T-helper 2 cell treated with Interferon-gamma antibody and Interleukin-4, amounts not matched to agents 5 μg/mL and 100 μg/mL, for 36 hours (primary cell): ENCODE measurements around the gene CREG1.

Experiments
- DNase-seq: peaks from one replicate; pipeline ENCODE4 v3.0.0; 2021; ENCODE audit warnings: low spot score
- H3K27ac Mint-ChIP-seq: one replicate; pipeline ENCODE4 v1.8.0; 2021; ENCODE audit warnings: mild to moderate bottlenecking, mixed read lengths
- H3K27me3 Mint-ChIP-seq: one replicate; pipeline ENCODE4 v1.8.0; 2021; ENCODE audit warnings: low read depth, mixed read lengths
- H3K36me3 Mint-ChIP-seq: one replicate; pipeline ENCODE4 v1.8.0; 2021; ENCODE audit warnings: low read depth, mixed read lengths
- H3K4me1 Mint-ChIP-seq: one replicate; pipeline ENCODE4 v1.8.0; 2021; ENCODE audit warnings: low read depth, mixed read lengths
- H3K4me3 Mint-ChIP-seq: one replicate; pipeline ENCODE4 v1.8.0; 2022; ENCODE audit warnings: mild to moderate bottlenecking, moderate library complexity, mixed read lengths
- H3K9me3 Mint-ChIP-seq: one replicate; pipeline ENCODE4 v1.8.0; 2021; ENCODE audit warnings: mixed read lengths

The CREG1 gene

GRCh38 chr1:167515461-167515860, 38.1 kb downstream of the CREG1 start:
- H3K27me3 Mint-ChIP-seq, result no peaks in the 10 kb centered on the region
- H3K4me1 Mint-ChIP-seq, result peaks cover 60% of the 10 kb centered on the region
- peaks cover 68% of the 10 kb centered on the region for H3K36me3 Mint-ChIP-seq
- H3K27ac Mint-ChIP-seq, result peak overlapping the region; percentile 94
- H3K9me3 Mint-ChIP-seq, result no peaks in the 10 kb centered on the region
- DNase-seq, result no peak
- H3K4me3 Mint-ChIP-seq, result peak overlapping the region; percentile 93

DNA sequence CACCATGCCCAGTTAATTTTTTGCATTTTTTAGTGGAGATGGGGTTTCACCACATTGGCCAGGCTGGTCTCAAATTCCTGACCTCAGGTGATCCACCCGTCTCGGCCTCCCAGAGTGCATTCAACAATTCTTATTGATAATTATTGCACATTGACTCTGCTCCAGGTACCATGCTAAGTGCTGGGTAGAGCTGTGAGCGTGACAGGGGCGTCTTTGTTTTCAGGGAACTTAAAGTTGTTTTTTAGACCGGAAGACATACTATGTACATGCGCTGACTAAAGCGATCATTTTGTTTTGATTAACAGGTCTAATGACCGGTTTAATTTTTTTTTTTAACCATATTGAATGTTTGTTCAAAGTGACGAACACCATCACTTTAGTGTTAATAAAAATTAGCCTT, 39.3 kb downstream of the CREG1 start:
- no peak for DNase-seq
- Mint-ChIP-seq H3K4me3 (peak overlapping the region; percentile 93), H3K4me1 (peaks cover 72% of the 10 kb centered on the region), H3K36me3 (peaks cover 79% of the 10 kb centered on the region), H3K27me3 (no peaks in the 10 kb centered on the region), H3K9me3 (no peaks in the 10 kb centered on the region), H3K27ac (peak overlapping the region; percentile 68)

GRCh38 chr1:167512046-167512654, 41.4 kb downstream of the CREG1 start:
- Mint-ChIP-seq H3K36me3 (peaks cover 86% of the 10 kb centered on the region), H3K9me3 (no peaks in the 10 kb centered on the region), H3K27me3 (no peaks in the 10 kb centered on the region), H3K27ac (peak overlapping the region; percentile 55), H3K4me3 (peak overlapping the region; percentile 84), H3K4me1 (peaks cover 66% of the 10 kb centered on the region)
- no peak for DNase-seq

DNA sequence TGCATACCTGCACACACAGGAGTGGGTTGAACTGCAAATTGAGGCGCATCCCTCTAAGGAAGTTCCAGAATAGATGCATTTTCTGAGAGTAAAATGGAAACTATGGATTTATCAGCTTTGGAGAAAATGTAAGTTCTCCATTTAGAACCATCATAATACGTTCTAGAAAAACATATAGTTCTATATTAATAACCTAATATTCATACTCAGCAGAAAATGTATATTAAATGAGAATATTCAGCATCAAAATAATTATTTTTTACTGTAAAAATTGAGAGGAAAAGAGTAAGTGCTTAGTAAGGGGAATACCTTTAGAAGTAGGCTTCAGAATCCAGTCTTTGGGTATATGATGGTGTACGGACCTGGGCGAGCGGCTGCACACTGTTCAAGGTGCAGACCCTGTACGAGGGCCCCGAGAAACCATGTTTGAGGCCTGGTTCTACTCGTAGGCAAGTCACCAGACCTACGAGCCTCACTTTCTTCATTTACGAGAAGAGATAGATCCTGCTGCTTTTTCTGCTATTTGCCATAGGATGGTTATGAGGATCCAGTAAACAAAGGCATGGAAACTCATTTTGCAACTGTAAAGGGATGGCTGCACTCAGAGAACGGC, 42.1 kb downstream of the CREG1 start:
- Mint-ChIP-seq H3K4me1 (peaks cover 62% of the 10 kb centered on the region), H3K27me3 (no peaks in the 10 kb centered on the region), H3K9me3 (no peaks in the 10 kb centered on the region), H3K36me3 (peaks cover 83% of the 10 kb centered on the region), H3K4me3 (peak overlapping the region; percentile 84), H3K27ac (no peak overlapping the region)
- no peak for DNase-seq

GRCh38 chr1:167510881-167511280, 42.7 kb downstream of the CREG1 start:
- H3K4me3 Mint-ChIP-seq, result peak overlapping the region; percentile 50
- no peak for DNase-seq
- H3K4me1 Mint-ChIP-seq, result peaks cover 59% of the 10 kb centered on the region

DNA sequence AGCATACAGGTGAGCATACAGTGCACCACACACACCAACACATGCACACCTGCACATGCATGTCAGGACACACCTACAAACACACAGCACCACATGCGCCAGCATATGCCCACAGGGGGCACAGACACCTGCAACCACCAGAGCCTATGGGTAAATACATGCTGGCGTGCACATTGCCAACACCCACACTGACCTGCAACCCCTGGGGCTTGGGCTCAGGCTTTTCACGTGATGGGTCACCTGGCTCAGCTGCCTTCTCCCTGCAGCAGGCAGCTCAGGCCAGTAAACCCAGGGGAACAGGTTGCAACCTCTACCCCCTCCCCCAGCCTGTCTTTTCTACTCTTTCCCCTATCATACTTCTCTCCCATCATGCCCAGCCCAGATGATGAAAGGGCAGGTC, 43.3 kb downstream of the CREG1 start:
- DNase-seq, result no peak
- peak overlapping the region; percentile 50 for H3K4me3 Mint-ChIP-seq
- H3K36me3 Mint-ChIP-seq, result peaks cover 76% of the 10 kb centered on the region
- H3K27ac Mint-ChIP-seq, result no peak overlapping the region
- H3K9me3 Mint-ChIP-seq, result no peaks in the 10 kb centered on the region
- no peaks in the 10 kb centered on the region for H3K27me3 Mint-ChIP-seq
- peaks cover 57% of the 10 kb centered on the region for H3K4me1 Mint-ChIP-seq

More at GRCh38 chr1:167510881-167511280, 42.7 kb downstream of the CREG1 start:
- peaks cover 80% of the 10 kb centered on the region for H3K36me3 Mint-ChIP-seq
- H3K9me3 Mint-ChIP-seq, result no peaks in the 10 kb centered on the region
- no peak overlapping the region for H3K27ac Mint-ChIP-seq
- H3K27me3 Mint-ChIP-seq, result no peaks in the 10 kb centered on the region

DNA sequence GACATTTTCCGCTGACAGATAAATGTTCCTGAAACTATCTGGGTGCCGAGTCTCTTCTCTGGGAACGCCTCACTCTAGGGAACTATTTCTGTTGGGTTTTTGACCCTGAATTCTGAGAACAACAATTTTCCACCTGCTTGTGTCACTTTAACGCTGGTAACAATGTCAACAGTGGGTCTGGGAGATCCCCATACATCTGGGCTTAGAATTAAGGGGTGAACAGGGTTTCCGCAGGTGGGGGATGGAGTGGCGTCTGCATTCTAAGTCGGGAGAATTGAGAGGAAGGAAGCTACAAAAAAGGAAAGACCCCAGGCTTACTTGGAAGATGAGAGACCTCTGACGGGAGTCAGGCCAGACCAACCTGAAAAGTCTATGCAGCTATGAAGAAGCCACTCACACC, 44.0 kb downstream of the CREG1 start:
- H3K27ac Mint-ChIP-seq, result no peak overlapping the region
- H3K36me3 Mint-ChIP-seq, result peaks cover 75% of the 10 kb centered on the region
- no peak for DNase-seq
- no peaks in the 10 kb centered on the region for H3K9me3 Mint-ChIP-seq
- H3K4me3 Mint-ChIP-seq, result peak overlapping the region; percentile 11
- H3K4me1 Mint-ChIP-seq, result peaks cover 58% of the 10 kb centered on the region
- no peaks in the 10 kb centered on the region for H3K27me3 Mint-ChIP-seq

GRCh38 chr1:167507719-167508118, 45.8 kb downstream of the CREG1 start:
- no peaks in the 10 kb centered on the region for H3K27me3 Mint-ChIP-seq

GRCh38 chr1:167504467-167504827, 49.1 kb downstream of the CREG1 start:
- Mint-ChIP-seq H3K36me3 (peaks cover 72% of the 10 kb centered on the region), H3K4me3 (no peak overlapping the region), H3K27me3 (no peaks in the 10 kb centered on the region), H3K9me3 (no peaks in the 10 kb centered on the region), H3K4me1 (peaks cover 58% of the 10 kb centered on the region), H3K27ac (no peak overlapping the region)
- no peak for DNase-seq

More at GRCh38 chr1:167507719-167508118, 45.8 kb downstream of the CREG1 start:
- DNase-seq, result no peak
- H3K4me1 Mint-ChIP-seq, result peaks cover 59% of the 10 kb centered on the region
- peaks cover 76% of the 10 kb centered on the region for H3K36me3 Mint-ChIP-seq
- no peak overlapping the region for H3K4me3 Mint-ChIP-seq
- H3K9me3 Mint-ChIP-seq, result no peaks in the 10 kb centered on the region
- no peak overlapping the region for H3K27ac Mint-ChIP-seq

DNA sequence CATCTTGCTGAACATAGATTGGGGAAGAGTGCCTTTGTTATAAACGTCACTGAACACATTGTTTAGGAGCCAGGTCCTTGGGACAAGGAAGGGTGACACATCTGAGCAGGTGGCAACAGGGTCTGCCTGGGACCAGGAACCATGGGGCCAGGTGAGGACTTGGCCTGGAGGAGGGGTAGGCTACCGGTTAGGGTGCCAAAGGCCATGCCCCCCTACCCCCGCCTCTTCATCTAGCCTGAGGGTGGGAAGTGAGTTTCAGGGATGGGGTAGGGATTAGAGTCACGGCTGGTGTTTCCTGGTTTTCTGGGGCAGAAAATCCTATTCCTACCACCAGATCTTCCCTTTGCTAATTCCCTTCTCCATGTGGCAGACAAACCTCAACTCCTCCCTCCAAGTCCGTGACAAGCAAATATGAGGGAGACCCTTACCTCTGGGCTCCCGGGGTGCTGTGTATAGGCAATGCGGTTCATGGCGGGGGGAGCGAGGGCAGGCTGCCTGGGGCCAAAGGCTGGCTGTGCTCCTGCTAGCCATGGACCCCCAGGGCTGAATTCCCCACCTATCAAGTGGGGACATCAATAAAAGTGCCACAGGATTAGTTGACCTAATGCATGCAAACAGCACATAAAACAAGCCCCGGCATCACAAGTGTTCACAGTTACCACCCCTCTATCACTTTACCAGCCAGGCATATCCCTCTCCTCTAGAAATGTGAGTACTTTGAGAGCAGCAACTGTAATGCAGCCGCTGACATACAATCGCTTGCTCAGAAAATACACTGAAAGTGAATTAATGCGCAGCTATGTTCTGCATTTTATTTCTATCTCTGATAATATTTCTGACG, 49.7 kb downstream of the CREG1 start:
- H3K27ac Mint-ChIP-seq, result no peak overlapping the region
- H3K27me3 Mint-ChIP-seq, result no peaks in the 10 kb centered on the region
- H3K4me3 Mint-ChIP-seq, result peak overlapping the region; percentile 45
- DNase-seq, result no peak
- no peaks in the 10 kb centered on the region for H3K9me3 Mint-ChIP-seq
- H3K36me3 Mint-ChIP-seq, result peaks cover 75% of the 10 kb centered on the region
- peaks cover 59% of the 10 kb centered on the region for H3K4me1 Mint-ChIP-seq

DNA sequence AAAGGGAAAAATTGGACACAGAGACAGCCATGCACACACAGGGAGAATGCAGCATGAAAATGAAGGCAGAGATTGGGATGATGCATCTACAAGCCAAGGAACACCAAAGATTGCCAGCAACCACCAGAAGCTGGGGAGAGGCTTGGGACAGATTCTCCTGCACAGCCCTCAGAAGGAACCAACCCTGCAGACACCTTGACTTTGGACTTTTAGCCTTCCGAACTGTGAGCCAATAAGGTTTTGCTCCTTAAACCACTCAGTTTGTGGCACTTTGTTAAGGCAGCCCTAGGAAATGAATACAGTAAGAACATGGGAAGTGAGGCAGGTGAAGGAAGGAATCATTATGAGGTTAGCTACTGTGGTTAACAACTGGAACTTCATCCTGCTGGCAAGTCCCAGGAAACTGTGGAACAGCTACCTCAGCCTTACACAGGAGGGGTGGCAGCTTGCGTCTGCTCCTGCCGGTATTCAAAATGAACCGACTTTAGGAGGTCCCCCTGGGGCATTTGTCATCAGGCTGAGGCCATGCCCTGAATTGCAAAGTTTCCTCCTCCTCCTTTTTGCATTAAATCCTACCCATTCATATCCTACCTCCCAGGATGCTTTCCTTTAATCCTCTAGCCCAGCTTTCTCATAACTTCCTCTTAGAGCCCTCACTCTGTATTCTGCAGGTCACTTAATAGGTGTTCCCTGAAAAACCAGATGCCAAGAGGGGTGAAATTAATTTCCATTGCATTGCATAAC, 50.7 kb downstream of the CREG1 start:
- Mint-ChIP-seq H3K4me1 (peaks cover 67% of the 10 kb centered on the region), H3K4me3 (peak overlapping the region; percentile 72), H3K9me3 (no peaks in the 10 kb centered on the region), H3K36me3 (peaks cover 77% of the 10 kb centered on the region), H3K27ac (no peak overlapping the region), H3K27me3 (no peaks in the 10 kb centered on the region)
- DNase-seq, result no peak

GRCh38 chr1:167502192-167502551, 51.4 kb downstream of the CREG1 start:
- DNase-seq, result no peak
- Mint-ChIP-seq H3K36me3 (peaks cover 76% of the 10 kb centered on the region), H3K4me1 (peaks cover 73% of the 10 kb centered on the region), H3K4me3 (peak overlapping the region; percentile 72), H3K27ac (peak overlapping the region; percentile 73), H3K27me3 (no peaks in the 10 kb centered on the region), H3K9me3 (no peaks in the 10 kb centered on the region)

DNA sequence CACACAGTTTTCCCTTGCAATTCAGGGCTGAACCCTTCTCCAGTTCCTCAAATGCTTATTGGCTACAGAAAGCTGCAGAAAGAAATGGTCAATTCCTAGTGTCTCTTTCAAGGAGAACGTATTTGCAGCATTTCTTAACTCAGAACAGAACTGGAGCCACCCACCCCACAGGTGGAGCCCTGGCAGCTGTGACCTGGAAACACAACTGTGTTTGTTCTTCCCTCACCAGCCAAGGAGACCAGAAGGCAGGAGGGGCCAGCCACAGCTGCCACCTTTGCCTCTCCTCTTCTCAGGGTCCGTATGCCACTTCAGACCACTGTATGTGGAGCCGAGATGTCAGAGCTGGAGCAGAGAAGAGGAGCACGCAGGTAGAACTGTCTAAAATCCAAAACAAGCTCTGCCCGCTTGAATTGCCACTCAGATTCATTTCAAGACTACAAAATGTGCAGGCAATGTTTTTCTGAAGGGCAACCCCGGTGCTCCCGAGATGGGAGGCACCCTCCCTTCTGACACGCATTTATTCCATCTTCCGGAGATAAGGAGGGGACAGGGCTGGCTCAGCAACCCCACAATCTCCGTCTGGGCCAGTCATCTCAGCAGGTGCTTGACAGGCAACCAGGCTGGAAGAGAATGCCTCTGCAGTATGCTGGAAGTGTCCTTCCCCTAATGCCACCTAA, 51.9 kb downstream of the CREG1 start:
- peaks cover 78% of the 10 kb centered on the region for H3K36me3 Mint-ChIP-seq
- H3K9me3 Mint-ChIP-seq, result no peaks in the 10 kb centered on the region
- H3K27ac Mint-ChIP-seq, result peak overlapping the region; percentile 73
- peak; percentile 76 for DNase-seq
- peaks cover 75% of the 10 kb centered on the region for H3K4me1 Mint-ChIP-seq
- peak overlapping the region; percentile 72 for H3K4me3 Mint-ChIP-seq
- H3K27me3 Mint-ChIP-seq, result no peaks in the 10 kb centered on the region
